T-helper 2 cell (primary cell): ENCODE measurements around the gene LRRTM4.
"Not testable (repeated sequence)": the region's sequence is repeated elsewhere in the genome, so short reads cannot be mapped to it uniquely, and the experiment has no call there.

Source experiments
- DNase-seq, 5 experiments: peaks; one replicate each; pipeline versions ENCODE4 v3.0.0 to v3.0.0-alpha.2; 2012 to 2022

Gene LRRTM4

DNA sequence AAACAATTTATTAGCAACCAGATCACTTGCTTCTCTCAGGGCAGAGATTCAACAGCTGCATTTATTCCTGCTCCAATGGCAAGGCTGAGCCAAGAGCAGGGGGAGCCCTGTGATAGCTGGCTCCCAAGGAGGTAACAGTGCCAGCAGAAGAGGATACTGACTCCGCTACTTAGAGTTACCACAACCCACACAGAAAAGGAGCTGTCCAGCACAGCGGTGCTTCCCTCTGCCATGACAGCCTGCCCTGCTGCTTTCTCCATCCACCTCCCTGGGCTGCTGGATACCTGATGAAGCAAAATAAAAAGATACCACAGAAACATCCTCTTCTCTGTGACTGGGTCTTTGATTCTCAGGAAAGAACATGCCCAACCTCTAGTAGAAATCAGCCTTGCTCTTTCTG is 467.2 kb downstream of the LRRTM4 start:
- no peak for DNase-seq

DNA sequence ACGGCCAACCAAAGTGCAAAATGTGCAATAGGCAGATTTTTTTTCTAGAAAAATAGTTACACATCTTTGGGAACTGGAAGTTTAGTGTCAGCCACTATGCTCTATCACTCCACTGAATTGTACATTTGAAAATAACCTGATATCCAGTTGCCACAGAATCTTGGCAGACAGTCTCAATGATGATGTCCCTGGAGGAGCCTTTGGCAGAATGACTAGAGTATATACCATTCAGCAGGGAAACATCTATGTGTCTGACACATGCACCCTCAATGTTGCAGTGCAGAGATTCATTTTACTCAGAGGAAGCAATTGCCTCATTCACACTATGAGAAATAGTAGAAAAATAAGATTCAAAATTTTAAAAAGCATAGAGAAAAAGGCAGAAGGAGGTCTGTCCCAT is 475.8 kb downstream of the LRRTM4 start:
- DNase-seq = no peak

- not testable (repeated sequence) for DNase-seq
Measured at GRCh38 chr2:77045456-77045855, 476.7 kb downstream of the LRRTM4 start.

GRCh38 chr2:77034445-77034844 is 487.7 kb downstream of the LRRTM4 start:
- DNase-seq = no peak

GRCh38 chr2:77029237-77029636 is 492.9 kb downstream of the LRRTM4 start:
- DNase-seq = not testable (repeated sequence)

GRCh38 chr2:77028032-77028600 is 494.1 kb downstream of the LRRTM4 start:
- no peak for DNase-seq

- no peak for DNase-seq
Measured at GRCh38 chr2:77025714-77026113, 496.5 kb downstream of the LRRTM4 start.

GRCh38 chr2:77021161-77021560 is 501.0 kb downstream of the LRRTM4 start:
- no peak for DNase-seq

DNA sequence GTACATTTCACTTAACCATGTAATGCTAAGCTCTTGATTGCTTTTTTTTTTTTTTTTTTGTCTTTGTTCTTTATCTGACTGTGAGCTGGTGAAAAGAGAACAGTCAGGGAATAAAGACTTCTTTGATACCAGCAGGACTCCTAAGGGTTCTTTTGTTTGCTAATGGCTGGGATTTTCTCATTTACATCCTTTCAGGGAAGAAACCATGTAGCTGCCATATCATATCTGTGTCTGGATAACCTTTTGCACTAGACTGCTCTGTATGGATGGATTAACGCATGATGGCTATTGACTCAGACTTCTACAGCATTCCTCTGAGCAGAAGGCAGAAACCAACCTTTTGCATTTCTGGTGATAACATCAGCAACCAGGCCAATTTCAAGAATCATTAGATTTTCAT is 504.0 kb downstream of the LRRTM4 start:
- DNase-seq = no peak

GRCh38 chr2:77017355-77017745 is 504.8 kb downstream of the LRRTM4 start:
- DNase-seq = no peak

- DNase-seq = no peak
Measured at GRCh38 chr2:77016443-77017354, 505.5 kb downstream of the LRRTM4 start.

- DNase-seq = no peak
Measured at GRCh38 chr2:77013953-77014352, 508.2 kb downstream of the LRRTM4 start.

DNA sequence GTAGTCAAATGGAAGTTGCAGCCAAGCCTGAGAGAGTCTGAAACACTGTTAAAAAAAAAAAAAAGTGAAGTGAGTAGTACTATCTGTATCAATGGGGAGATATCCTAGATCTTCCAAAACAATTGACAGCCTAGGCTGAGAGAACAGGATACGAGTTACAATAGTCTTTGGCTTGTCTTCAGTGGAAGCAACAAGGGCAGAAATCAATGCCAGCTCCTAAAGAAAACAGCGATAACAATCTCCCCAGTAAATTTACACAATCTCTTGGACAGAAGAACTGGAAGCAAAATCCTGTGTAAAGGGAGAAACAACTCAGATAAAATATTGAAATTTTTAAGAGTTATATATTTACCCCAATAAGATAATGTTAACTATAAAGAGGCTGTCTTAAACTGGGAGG is 508.7 kb downstream of the LRRTM4 start:
- DNase-seq = no peak

DNA sequence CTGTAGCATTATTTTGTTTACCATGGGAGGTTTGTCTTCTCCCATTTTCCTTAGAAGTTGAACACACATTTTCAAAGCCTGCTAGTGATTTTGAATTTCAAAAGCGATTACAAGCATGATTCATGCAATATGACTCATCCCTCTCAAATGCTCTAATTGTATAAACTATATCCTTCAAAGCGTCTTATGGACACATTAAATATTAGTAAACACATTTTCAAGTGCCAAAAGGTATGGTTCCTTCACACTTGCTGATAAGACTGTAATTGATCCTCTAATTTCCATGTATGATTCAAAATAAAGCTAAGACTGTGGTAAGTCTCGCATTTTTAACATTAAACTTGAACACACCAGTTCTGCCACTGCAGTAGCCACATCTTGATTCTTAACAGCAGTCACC is 512.9 kb downstream of the LRRTM4 start:
- DNase-seq = no peak

GRCh38 chr2:77008853-77009252 is 513.3 kb downstream of the LRRTM4 start:
- no peak for DNase-seq

DNA sequence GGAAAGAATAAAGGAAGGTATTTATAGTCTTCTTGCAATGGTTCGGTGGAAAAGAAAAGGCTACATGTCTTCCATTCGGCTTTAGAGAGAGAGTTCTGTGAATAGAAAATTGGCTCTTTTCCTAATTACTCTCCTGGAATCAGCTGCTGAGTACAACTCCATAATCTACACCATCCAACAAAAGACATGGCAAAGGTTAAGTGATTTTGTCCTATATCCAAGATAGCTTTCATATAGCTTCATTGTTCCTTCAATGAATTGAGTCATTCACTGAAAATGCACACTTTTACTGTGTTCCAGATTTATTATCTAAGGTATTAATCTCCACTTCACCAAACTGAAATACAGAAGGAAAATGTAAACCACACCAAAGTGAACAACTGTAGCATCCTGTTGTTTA is 514.5 kb downstream of the LRRTM4 start:
- DNase-seq = no peak

- no peak for DNase-seq
Measured at GRCh38 chr2:77005522-77005921, 516.7 kb downstream of the LRRTM4 start.

DNA sequence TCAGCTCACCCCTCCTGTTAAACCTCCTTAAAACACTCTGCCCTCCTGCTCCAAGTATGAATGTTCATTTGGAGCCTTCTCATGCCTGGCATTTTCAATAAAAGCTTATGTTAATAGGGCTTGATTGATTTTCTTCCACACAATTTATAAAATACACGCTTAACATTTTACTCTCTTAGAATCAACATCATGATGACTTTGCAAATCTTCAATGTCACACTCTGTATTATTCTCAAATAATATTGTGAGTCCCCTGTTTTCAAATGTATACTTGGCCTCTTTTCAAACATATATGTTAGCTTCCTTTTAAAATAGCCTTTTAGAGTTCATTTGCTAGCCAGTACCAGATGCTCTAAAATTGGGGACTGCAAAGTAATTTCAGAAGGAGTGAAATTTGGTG is 520.3 kb downstream of the LRRTM4 start:
- no peak for DNase-seq

- DNase-seq = no peak
Measured at GRCh38 chr2:76998704-76999103, 523.5 kb downstream of the LRRTM4 start.

DNA sequence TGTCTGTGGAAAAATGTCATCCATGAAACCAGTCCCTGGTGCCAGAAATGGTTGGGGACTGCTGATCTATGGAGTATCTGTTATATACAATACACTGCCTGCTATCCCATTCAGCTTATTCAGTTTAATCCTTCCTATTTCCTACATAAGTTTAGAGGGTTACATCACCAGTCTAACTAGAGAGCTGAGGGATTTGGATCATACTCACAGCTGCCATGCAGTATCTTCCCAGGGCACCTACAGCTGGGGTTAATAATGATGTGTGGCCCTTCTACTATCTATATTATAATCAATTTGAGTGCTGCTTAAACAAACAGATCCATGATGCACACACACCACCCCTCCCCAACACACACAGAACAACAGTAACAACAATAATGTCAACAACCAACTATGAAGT is 524.0 kb downstream of the LRRTM4 start:
- no peak for DNase-seq

DNA sequence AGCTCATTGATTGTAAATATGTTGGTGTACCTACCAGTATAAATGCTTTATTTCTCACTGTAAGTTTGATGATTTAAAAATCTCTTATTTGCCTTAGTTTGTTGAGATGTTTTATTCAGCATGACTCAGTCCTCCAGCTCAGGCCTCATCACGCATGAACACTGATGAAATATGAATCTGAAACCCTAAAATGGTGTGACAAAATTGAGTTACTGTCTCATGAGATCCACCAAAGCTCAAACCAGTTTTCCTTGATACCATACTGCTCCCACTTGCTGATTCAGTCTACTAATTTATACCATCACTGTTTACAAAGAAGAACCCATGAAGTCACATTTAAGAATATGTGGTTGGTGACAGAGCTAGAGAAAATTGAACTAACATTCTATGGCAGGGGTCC is 524.9 kb downstream of the LRRTM4 start:
- no peak for DNase-seq

- no peak for DNase-seq
Measured at GRCh38 chr2:76985387-76986136, 536.6 kb downstream of the LRRTM4 start.

DNA sequence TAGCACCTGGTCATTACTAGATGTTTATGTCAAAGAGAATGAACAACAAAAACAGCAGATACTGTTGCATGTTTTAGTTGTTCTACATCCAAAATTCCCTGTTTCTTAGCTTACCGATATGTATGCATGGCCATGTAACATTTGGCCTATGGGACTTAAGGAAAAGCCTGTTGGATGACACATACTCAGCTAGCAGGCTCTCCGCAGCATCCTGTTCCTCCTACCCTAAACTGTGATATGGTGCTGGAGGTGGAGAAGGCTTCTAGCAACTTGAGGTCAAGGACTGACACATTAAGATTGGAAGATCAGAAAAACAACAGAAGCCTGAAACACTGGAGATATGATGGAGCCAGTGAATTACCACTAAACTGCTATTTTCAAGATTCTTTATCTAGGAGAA is 537.8 kb downstream of the LRRTM4 start:
- DNase-seq = no peak
